SK-N-MC (cell line): ENCODE data around the gene STRC.

Experiments
- EZH2 ChIP-seq: fragments of 200-600 bp; sonication (generic); IDR thresholded peaks from one replicate; pipeline ENCODE4 v1.6.1; 2017; ENCODE audit warnings: antibody characterized with exemption
- FOXP2 ChIP-seq: optimal IDR thresholded peaks from 2 replicates; pipeline ENCODE3; 2011; ENCODE audit warnings: mild to moderate bottlenecking, moderate library complexity; ENCODE audit not compliant: insufficient read depth; ENCODE audit errors: extremely low read length, control extremely low read depth
- POLR2AphosphoS5 ChIP-seq: IDR thresholded peaks from 2 replicates; pipeline ENCODE4 v1.6.1; 2012; ENCODE audit warnings: mild to moderate bottlenecking, low read depth, low read length, borderline replicate concordance

- TF ChIP-seq EZH2 = no peak
- TF ChIP-seq POLR2AphosphoS5 = no peak
- no peak for TF ChIP-seq FOXP2
Observed at GRCh38 chr15:43648649-43649429, 30.2 kb upstream of the STRC start, which contains the start of gene CATSPER2.
